IMR-90 (cell line): ENCODE measurements around the gene WNT11.

ENCODE experiments used
- BHLHE40 ChIP-seq: fragments of 150-350 bp; IDR thresholded peaks from 2 replicates; pipeline ENCODE4 v1.6.1; 2016; ENCODE audit warnings: mild to moderate bottlenecking, low read depth, low read length
- CEBPB ChIP-seq: IDR thresholded peaks from 2 replicates; pipeline ENCODE4 v1.6.1; 2012; ENCODE audit warnings: low read depth, low read length, improper control_type of control experiment
- MAZ ChIP-seq: IDR thresholded peaks from 2 replicates; pipeline ENCODE4 v1.6.1; 2012; ENCODE audit warnings: low read depth, mild to moderate bottlenecking, low read length, improper control_type of control experiment, moderate library complexity, borderline replicate concordance
- POLR2A ChIP-seq: IDR thresholded peaks from 2 replicates; pipeline ENCODE4 v1.6.1; 2012; ENCODE audit warnings: mild to moderate bottlenecking, low read depth, low read length
- RAD21 ChIP-seq: IDR thresholded peaks from 2 replicates; pipeline ENCODE4 v1.6.1; 2012; ENCODE audit warnings: low read length, improper control_type of control experiment
- RCOR1 ChIP-seq: IDR thresholded peaks from 2 replicates; pipeline ENCODE4 v1.6.1; 2012; ENCODE audit warnings: mild to moderate bottlenecking, low read length, improper control_type of control experiment; ENCODE audit not compliant: insufficient replicate concordance
- SMC3 ChIP-seq: fragments of 150-350 bp; IDR thresholded peaks from 2 replicates; pipeline ENCODE4 v1.6.1; 2016; ENCODE audit warnings: low read depth, mild to moderate bottlenecking, antibody characterized with exemption, low read length, moderate library complexity
- USF2 ChIP-seq: fragments of 150-350 bp; IDR thresholded peaks from 2 replicates; pipeline ENCODE4 v1.6.1; 2017; ENCODE audit warnings: mild to moderate bottlenecking, antibody characterized with exemption, low read length, low read depth
- TF ChIP-seq, protein P1 (sequence below): conservative IDR thresholded peaks from 2 replicates; pipeline ENCODE4 v1.5.1; 2012; ENCODE audit warnings: mild to moderate bottlenecking, low read depth, low read length, improper control_type of control experiment

GRCh38 chr11:76179147-76179546, 27.2 kb downstream of the WNT11 start:
- TF ChIP-seq, protein P1, sequence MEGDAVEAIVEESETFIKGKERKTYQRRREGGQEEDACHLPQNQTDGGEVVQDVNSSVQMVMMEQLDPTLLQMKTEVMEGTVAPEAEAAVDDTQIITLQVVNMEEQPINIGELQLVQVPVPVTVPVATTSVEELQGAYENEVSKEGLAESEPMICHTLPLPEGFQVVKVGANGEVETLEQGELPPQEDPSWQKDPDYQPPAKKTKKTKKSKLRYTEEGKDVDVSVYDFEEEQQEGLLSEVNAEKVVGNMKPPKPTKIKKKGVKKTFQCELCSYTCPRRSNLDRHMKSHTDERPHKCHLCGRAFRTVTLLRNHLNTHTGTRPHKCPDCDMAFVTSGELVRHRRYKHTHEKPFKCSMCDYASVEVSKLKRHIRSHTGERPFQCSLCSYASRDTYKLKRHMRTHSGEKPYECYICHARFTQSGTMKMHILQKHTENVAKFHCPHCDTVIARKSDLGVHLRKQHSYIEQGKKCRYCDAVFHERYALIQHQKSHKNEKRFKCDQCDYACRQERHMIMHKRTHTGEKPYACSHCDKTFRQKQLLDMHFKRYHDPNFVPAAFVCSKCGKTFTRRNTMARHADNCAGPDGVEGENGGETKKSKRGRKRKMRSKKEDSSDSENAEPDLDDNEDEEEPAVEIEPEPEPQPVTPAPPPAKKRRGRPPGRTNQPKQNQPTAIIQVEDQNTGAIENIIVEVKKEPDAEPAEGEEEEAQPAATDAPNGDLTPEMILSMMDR = no peak
- no peak for TF ChIP-seq RAD21
- TF ChIP-seq SMC3 = no peak
- TF ChIP-seq BHLHE40 = no peak
- TF ChIP-seq USF2 = no peak
- TF ChIP-seq MAZ = no peak
- no peak for TF ChIP-seq CEBPB
- TF ChIP-seq POLR2A = no peak
- TF ChIP-seq RCOR1 = no peak
